PC-3 (cell line): Measurements from ENCODE around the gene SALL3. TPM values are rescaled to one million over a fixed set of nuclear protein-coding genes. Genes with fewer than 3 reads are reported as not detected.

Experiments used
- ATAC-seq: fragments of 200-7000 bp; cut with Tn5 transposase; 2 replicates; pipeline ENCODE4 v1.9.1; 2020; ENCODE audit warnings: mild to moderate bottlenecking, moderate library complexity
- BruUV-seq: library from RNA; stranded (reverse); fragments of 400-500 nt; replicated peaks from 2 replicates; lab custom pipeline; 2021; lab: Mats Ljungman, UMichigan
- CTCF ChIA-PET: fragments of 300-600 bp; sonication (Branson Sonifier 250); formaldehyde crosslinking; loops from one replicate; lab custom pipeline; 2022; ENCODE audit warnings: antibody characterized with exemption; lab: Charles Lee
- POLR2A ChIA-PET: fragments of 300-600 bp; sonication (Branson Sonifier 250); formaldehyde crosslinking; loops from one replicate; lab custom pipeline; 2022; ENCODE audit warnings: antibody characterized with exemption; ENCODE audit not compliant: unreplicated experiment; lab: Charles Lee
- DNase-seq: peaks from one replicate; pipeline ENCODE4 v3.0.0-alpha.2; 2015
- H2AFZ ChIP-seq: fragments of 300-600 bp; sonication (generic); 2 replicates; pipeline ENCODE4 v1.6.0; 2016; ENCODE audit warnings: antibody characterized with exemption, low read length
- H3F3A ChIP-seq: fragments of 300-600 bp; sonication (generic); one replicate; pipeline ENCODE4 v1.6.0; 2017; ENCODE audit warnings: antibody characterized with exemption, low read length, control low read depth, mild to moderate bottlenecking; ENCODE audit not compliant: unreplicated experiment
- H3K27ac ChIP-seq: fragments of 300-600 bp; sonication (generic); 2 replicates; pipeline ENCODE4 v1.5.1; 2016; ENCODE audit warnings: mild to moderate bottlenecking, low read length
- H3K27me3 ChIP-seq: fragments of 300-600 bp; sonication (generic); 2 replicates; pipeline ENCODE4 v1.6.1; 2016; ENCODE audit warnings: low read length, mixed read lengths
- H3K36me3 ChIP-seq: fragments of 300-600 bp; sonication (generic); 2 replicates; pipeline ENCODE4 v1.6.1; 2016; ENCODE audit warnings: low read depth, mixed run types, low read length, mixed read lengths
- H3K4me1 ChIP-seq: fragments of 300-600 bp; sonication (generic); 2 replicates; pipeline ENCODE4 v1.5.1; 2016; ENCODE audit warnings: low read length; ENCODE audit not compliant: insufficient read depth
- H3K4me2 ChIP-seq: fragments of 300-600 bp; sonication (generic); 2 replicates; pipeline ENCODE4 v1.6.0; 2016; ENCODE audit warnings: low read length
- H3K4me3 ChIP-seq: fragments of 300-600 bp; sonication (generic); 2 replicates; pipeline ENCODE4 v1.5.1; 2016; ENCODE audit warnings: mild to moderate bottlenecking, low read length, mixed read lengths
- H3K79me2 ChIP-seq: fragments of 300-600 bp; sonication (generic); 2 replicates; pipeline ENCODE4 v1.6.1; 2017; ENCODE audit warnings: low read length, mixed read lengths
- H3K9ac ChIP-seq: fragments of 300-600 bp; sonication (generic); 2 replicates; pipeline ENCODE4 v1.6.0; 2016; ENCODE audit warnings: mild to moderate bottlenecking, low read length
- H3K9me2 ChIP-seq: fragments of 300-600 bp; sonication (generic); replicated peaks from 2 replicates; pipeline ENCODE4 v1.6.1; 2016; ENCODE audit warnings: mixed run types, low read length, mixed read lengths
- H3K9me3 ChIP-seq: fragments of 300-600 bp; sonication (generic); 2 replicates; pipeline ENCODE4 v1.6.1; 2016; ENCODE audit warnings: low read length, mixed read lengths
- H4K20me1 ChIP-seq: fragments of 300-600 bp; sonication (generic); 2 replicates; pipeline ENCODE4 v1.6.1; 2016; ENCODE audit warnings: low read length, mixed read lengths
- EZH2 ChIP-seq: fragments of 300-600 bp; sonication (generic); IDR thresholded peaks from one replicate; pipeline ENCODE4 v1.6.1; 2017; ENCODE audit warnings: antibody characterized with exemption, mild to moderate bottlenecking, low read length; ENCODE audit not compliant: unreplicated experiment
- EZH2phosphoT487 ChIP-seq: fragments of 300-600 bp; sonication (generic); IDR thresholded peaks from 2 replicates; pipeline ENCODE4 v1.6.1; 2018; ENCODE audit warnings: mild to moderate bottlenecking, antibody characterized with exemption, low read length, borderline replicate concordance
- intact Hi-C: fragments of 100-400 bp; cut with micrococcal nuclease; formaldehyde crosslinking; loops from 2 replicates; pipeline ENCODE4 v1.9.0; 2023
- total RNA-seq: library from RNA; depleted of rRNA; stranded (reverse); fragments of >200 nt; gene quantifications from 2 replicates; pipeline ENCODE4 v1.2.3, GENCODE V29; 2014; rRNA removed
- TF ChIP-seq, protein P1 (sequence below): fragments of 300-600 bp; sonication (generic); conservative IDR thresholded peaks from 2 replicates; pipeline ENCODE4 v1.5.1; 2017; ENCODE audit warnings: antibody characterized with exemption, low read depth, mild to moderate bottlenecking, low read length

The SALL3 gene
- total RNA-seq, 1 experiment from 2014 or later = not detected

- H3K27me3 ChIP-seq = peaks cover 14% of the 10 kb centered on the region
- intact Hi-C loops = no loop called here
These were observed 69.9 kb downstream of the SALL3 start for GRCh38 chr18:79049506-79049905.

More at GRCh38 chr18:79049506-79049905, 69.9 kb downstream of the SALL3 start:
- no peaks in the 10 kb centered on the region for H3K36me3 ChIP-seq
- H3K9me2 ChIP-seq = no peaks in the 10 kb centered on the region
- H3K27ac ChIP-seq = no peak overlapping the region
- no peaks in the 10 kb centered on the region for H4K20me1 ChIP-seq
- no peaks in the 10 kb centered on the region for H3K79me2 ChIP-seq
- ChIA-PET POLR2A (no interaction called here), CTCF (no interaction called here)
- DNase-seq (no peak), ATAC-seq (no peak)
- H3K9me3 ChIP-seq = no peaks in the 10 kb centered on the region
- no peak overlapping the region for H3K4me2 ChIP-seq
- H2AFZ ChIP-seq = no peak overlapping the region
- no peaks in the 10 kb centered on the region for H3K4me1 ChIP-seq
- BruUV-seq = no TSS peak
- H3F3A ChIP-seq = no peaks in the 10 kb centered on the region
- TF ChIP-seq EZH2phosphoT487 = no peak
- TF ChIP-seq, protein P1, sequence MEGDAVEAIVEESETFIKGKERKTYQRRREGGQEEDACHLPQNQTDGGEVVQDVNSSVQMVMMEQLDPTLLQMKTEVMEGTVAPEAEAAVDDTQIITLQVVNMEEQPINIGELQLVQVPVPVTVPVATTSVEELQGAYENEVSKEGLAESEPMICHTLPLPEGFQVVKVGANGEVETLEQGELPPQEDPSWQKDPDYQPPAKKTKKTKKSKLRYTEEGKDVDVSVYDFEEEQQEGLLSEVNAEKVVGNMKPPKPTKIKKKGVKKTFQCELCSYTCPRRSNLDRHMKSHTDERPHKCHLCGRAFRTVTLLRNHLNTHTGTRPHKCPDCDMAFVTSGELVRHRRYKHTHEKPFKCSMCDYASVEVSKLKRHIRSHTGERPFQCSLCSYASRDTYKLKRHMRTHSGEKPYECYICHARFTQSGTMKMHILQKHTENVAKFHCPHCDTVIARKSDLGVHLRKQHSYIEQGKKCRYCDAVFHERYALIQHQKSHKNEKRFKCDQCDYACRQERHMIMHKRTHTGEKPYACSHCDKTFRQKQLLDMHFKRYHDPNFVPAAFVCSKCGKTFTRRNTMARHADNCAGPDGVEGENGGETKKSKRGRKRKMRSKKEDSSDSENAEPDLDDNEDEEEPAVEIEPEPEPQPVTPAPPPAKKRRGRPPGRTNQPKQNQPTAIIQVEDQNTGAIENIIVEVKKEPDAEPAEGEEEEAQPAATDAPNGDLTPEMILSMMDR = no peak
- no peak for TF ChIP-seq EZH2
- H3K4me3 ChIP-seq = no peak overlapping the region
- no peak overlapping the region for H3K9ac ChIP-seq

Other genes starting within 250 kb of the SALL3 start
- 15.6 and 16.0 TPM in 2 replicates for gene ATP9B, start 89.6 kb downstream of the SALL3 start, total RNA-seq